Natural killer cell (primary cell): ENCODE data around the gene RERE. TPM values are rescaled to one million over a fixed set of nuclear protein-coding genes. Genes with fewer than 3 reads are reported as not detected.

Experiments
- ATAC-seq, 3 donors: fragments of 150-1000 bp in 2 of 3; fragments of 200-7000 bp in 1 of 3; cut with Tn5 transposase; 1 replicate in 1 of 3; 2 replicates in 2 of 3; pipeline ENCODE4 v1.10.0; 2021; ENCODE audit warnings: mild to moderate bottlenecking in 2 of 3, moderate library complexity in 2 of 3
- DNase-seq, 2 donors: peaks; one replicate each; pipeline versions ENCODE4 v3.0.0 to v3.0.0-alpha.2; 2013 to 2021; ENCODE audit warnings: mixed read lengths in 1 of 2
- H3K27ac ChIP-seq: one replicate; pipeline ENCODE4 v1.5.1; 2013; ENCODE audit warnings: mild to moderate bottlenecking, low read length
- H3K27me3 ChIP-seq: one replicate; pipeline ENCODE4 v1.6.1; 2013; ENCODE audit warnings: low read length; ENCODE audit not compliant: control insufficient read depth, insufficient read depth
- H3K36me3 ChIP-seq: one replicate; pipeline ENCODE4 v1.6.1; 2013; ENCODE audit warnings: low read length; ENCODE audit not compliant: control insufficient read depth, insufficient read depth
- H3K4me1 ChIP-seq: one replicate; pipeline ENCODE4 v1.6.1; 2013; ENCODE audit warnings: low read length; ENCODE audit not compliant: control insufficient read depth, insufficient read depth
- H3K4me3 ChIP-seq: one replicate; pipeline ENCODE4 v1.5.1; 2013; ENCODE audit warnings: low read length
- H3K9me3 ChIP-seq: one replicate; pipeline ENCODE4 v1.6.1; 2013; ENCODE audit warnings: low read length; ENCODE audit not compliant: control insufficient read depth, insufficient read depth
- H3K27ac Mint-ChIP-seq, 2 donors: one replicate each; pipeline ENCODE4 v1.8.0; 2022; ENCODE audit warnings: mild to moderate bottlenecking in 2 of 2, mixed read lengths in 2 of 2, moderate library complexity in 1 of 2
- H3K27me3 Mint-ChIP-seq, 2 donors: one replicate each; pipeline ENCODE4 v1.8.0; 2022; ENCODE audit warnings: low read depth in 2 of 2, mixed read lengths in 2 of 2
- H3K36me3 Mint-ChIP-seq: one replicate; pipeline ENCODE4 v1.8.0; 2022; ENCODE audit warnings: mixed read lengths
- H3K4me1 Mint-ChIP-seq, 2 donors: one replicate each; pipeline ENCODE4 v1.8.0; 2022; ENCODE audit warnings: mixed read lengths in 2 of 2
- H3K4me3 Mint-ChIP-seq: one replicate; pipeline ENCODE4 v1.8.0; 2022; ENCODE audit warnings: mild to moderate bottlenecking, moderate library complexity, mixed read lengths
- H3K9me3 Mint-ChIP-seq, 2 donors: one replicate each; pipeline ENCODE4 v1.8.0; 2022; ENCODE audit warnings: mixed read lengths in 2 of 2
- WGBS: methylation state at CpG from one replicate; pipeline ENCODE4 v1.1.7; 2013; ENCODE audit warnings: missing lambda C conversion rate; ENCODE audit not compliant: insufficient coverage; 5-methylcytosine and 5-hydroxymethylcytosine counted together
- intact Hi-C: fragments of 100-400 bp; cut with micrococcal nuclease; formaldehyde crosslinking; loops from one replicate; pipeline ENCODE4 v1.14.2; 2022
- total RNA-seq, 4 donors: library from RNA; stranded (reverse); fragments of 120-200 nt in 1 of 4; gene quantifications; one replicate each; pipeline versions ENCODE4 v1.2.3 to v1.2.4, GENCODE V29; 2013 to 2022
- TF ChIP-seq, protein P1 (sequence below): fragments of 200-600 bp; IDR thresholded peaks from one replicate; pipeline ENCODE4 v1.8.0; 2022; ENCODE audit warnings: antibody characterized with exemption

The RERE gene
- total RNA-seq, 3 donors from 2014 or later (not counting 1 experiment from before 2014, with no cell fraction given): 67.7 to 76.0 (median 73.0) TPM

DNA sequence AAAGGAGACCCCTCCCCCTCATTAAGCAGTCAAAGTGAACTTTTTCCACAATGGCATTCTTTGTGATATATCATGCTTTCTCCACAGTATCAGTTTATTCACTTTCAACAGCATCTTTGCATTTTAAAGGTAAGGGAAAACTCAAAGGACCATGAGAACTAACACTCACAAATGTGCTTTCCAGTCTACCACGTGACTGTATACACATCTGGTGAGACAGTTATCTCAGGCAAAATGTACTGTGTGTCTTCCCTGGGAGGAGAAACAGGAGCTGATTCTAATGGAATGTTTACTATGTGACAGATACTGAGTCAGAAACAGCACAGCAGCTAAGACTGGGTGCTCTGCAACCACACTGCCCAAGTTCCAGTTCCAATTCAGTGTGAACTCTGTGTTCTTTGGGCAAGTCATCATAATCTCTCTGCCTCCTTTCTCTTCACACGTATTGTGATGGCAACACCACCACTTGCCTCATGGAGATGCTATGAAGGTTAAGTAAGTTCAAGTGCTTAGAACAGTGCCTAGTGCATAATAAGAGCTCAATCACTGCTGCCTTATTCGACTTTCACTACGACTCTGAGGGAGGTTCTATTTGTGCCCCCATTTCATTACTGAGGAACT, 420.5 kb downstream of the RERE start:
- ATAC-seq (peak; percentile 82 to 88 (median 83)), DNase-seq (peak in 1 of 2 donors; percentile 49)
- H3K27ac Mint-ChIP-seq: peak overlapping the region; percentile 22 to 67
- H3K9me3 Mint-ChIP-seq: no peaks in the 10 kb centered on the region
- H3K27me3 Mint-ChIP-seq: no peaks in the 10 kb centered on the region
- Histone ChIP-seq H3K36me3 (peaks cover 6% of the 10 kb centered on the region), H3K4me3 (no peak overlapping the region), H3K9me3 (no peaks in the 10 kb centered on the region), H3K27ac (no peak overlapping the region), H3K4me1 (peaks cover 28% of the 10 kb centered on the region), H3K27me3 (no peaks in the 10 kb centered on the region)
- 24% methylated on average over 4 of the region's 4 CpGs for WGBS
- intact Hi-C loops: loop anchor here (5.0 to 10.0 kb wide), 2 partner anchors 35 to 98 kb away; no protein-coding TSS in a partner anchor
- peaks cover 46 to 50% of the 10 kb centered on the region in 2 donors for H3K4me1 Mint-ChIP-seq
- H3K36me3 Mint-ChIP-seq: no peaks in the 10 kb centered on the region
- TF ChIP-seq, protein P1, sequence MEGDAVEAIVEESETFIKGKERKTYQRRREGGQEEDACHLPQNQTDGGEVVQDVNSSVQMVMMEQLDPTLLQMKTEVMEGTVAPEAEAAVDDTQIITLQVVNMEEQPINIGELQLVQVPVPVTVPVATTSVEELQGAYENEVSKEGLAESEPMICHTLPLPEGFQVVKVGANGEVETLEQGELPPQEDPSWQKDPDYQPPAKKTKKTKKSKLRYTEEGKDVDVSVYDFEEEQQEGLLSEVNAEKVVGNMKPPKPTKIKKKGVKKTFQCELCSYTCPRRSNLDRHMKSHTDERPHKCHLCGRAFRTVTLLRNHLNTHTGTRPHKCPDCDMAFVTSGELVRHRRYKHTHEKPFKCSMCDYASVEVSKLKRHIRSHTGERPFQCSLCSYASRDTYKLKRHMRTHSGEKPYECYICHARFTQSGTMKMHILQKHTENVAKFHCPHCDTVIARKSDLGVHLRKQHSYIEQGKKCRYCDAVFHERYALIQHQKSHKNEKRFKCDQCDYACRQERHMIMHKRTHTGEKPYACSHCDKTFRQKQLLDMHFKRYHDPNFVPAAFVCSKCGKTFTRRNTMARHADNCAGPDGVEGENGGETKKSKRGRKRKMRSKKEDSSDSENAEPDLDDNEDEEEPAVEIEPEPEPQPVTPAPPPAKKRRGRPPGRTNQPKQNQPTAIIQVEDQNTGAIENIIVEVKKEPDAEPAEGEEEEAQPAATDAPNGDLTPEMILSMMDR: no peak
- peak overlapping the region; percentile 68 for H3K4me3 Mint-ChIP-seq

GRCh38 chr1:8396083-8396785, 421.2 kb downstream of the RERE start:
- ATAC-seq: no peak

GRCh38 chr1:8395433-8395866, 422.0 kb downstream of the RERE start:
- no peaks in the 10 kb centered on the region for H3K9me3 Mint-ChIP-seq
- no peaks in the 10 kb centered on the region for H3K27me3 Mint-ChIP-seq
- TF ChIP-seq, protein P1: no peak
- no peaks in the 10 kb centered on the region for H3K36me3 Mint-ChIP-seq
- peaks cover 57 to 61% of the 10 kb centered on the region in 2 donors for H3K4me1 Mint-ChIP-seq
- intact Hi-C loops: loop anchor here (5.0 to 10.0 kb wide), 2 partner anchors 37 to 99 kb away; no protein-coding TSS in a partner anchor
- H3K4me3 ChIP-seq: peak overlapping the region; percentile 24
- peak overlapping the region; percentile 82 for H3K4me3 Mint-ChIP-seq
- ATAC-seq: peak; percentile 53 to 59 (median 55)
- DNase-seq: peak in 1 of 2 donors; percentile 63
- peak overlapping the region; percentile 66 to 67 for H3K27ac Mint-ChIP-seq
- H3K36me3 ChIP-seq: peaks cover 6% of the 10 kb centered on the region
- no peaks in the 10 kb centered on the region for H3K27me3 ChIP-seq
- H3K4me1 ChIP-seq: peaks cover 28% of the 10 kb centered on the region
- peak overlapping the region; percentile 60 for H3K27ac ChIP-seq
- no peaks in the 10 kb centered on the region for H3K9me3 ChIP-seq
- WGBS: no CpG with 5 or more reads among the region's 2 CpGs

More at GRCh38 chr1:8396083-8396785, 421.2 kb downstream of the RERE start:
- peaks cover 28% of the 10 kb centered on the region for H3K4me1 ChIP-seq
- intact Hi-C loops: loop anchor here (5.0 to 10.0 kb wide), 2 partner anchors 36 to 99 kb away; no protein-coding TSS in a partner anchor
- H3K9me3 ChIP-seq: no peaks in the 10 kb centered on the region
- H3K27me3 Mint-ChIP-seq: no peaks in the 10 kb centered on the region
- H3K27me3 ChIP-seq: no peaks in the 10 kb centered on the region
- H3K4me3 ChIP-seq: no peak overlapping the region
- H3K36me3 Mint-ChIP-seq: no peaks in the 10 kb centered on the region
- H3K4me3 Mint-ChIP-seq: peak overlapping the region; percentile 82
- H3K4me1 Mint-ChIP-seq: peaks cover 50 to 53% of the 10 kb centered on the region in 2 donors
- no peaks in the 10 kb centered on the region for H3K9me3 Mint-ChIP-seq
- H3K27ac Mint-ChIP-seq: peak overlapping the region; percentile 66 to 67
- peak overlapping the region; percentile 60 for H3K27ac ChIP-seq
- H3K36me3 ChIP-seq: peaks cover 6% of the 10 kb centered on the region
- WGBS: 72% methylated on average over 3 of the region's 8 CpGs
- TF ChIP-seq, protein P1: no peak
- no peak for DNase-seq
